K562 (cell line): ENCODE data around the gene RDH13. TPM values are rescaled to one million over a fixed set of nuclear protein-coding genes. Genes with fewer than 3 reads are reported as not detected.

Source experiments
- ATAC-seq: fragments of 200-7000 bp; cut with Tn5 transposase; 3 replicates; pipeline ENCODE4 v1.9.1; 2020; ENCODE audit warnings: moderate library complexity
- BruUV-seq: library from RNA; stranded (reverse); fragments of 400-500 nt; replicated peaks from 2 replicates; lab custom pipeline; 2021; lab: Mats Ljungman, UMichigan
- CTCF ChIA-PET: fragments of 300-600 bp; formaldehyde crosslinking; extraction: SDS; loops from one replicate; lab custom pipeline; 2021; ENCODE audit warnings: low intra/inter-chr PET ratio; lab: Yijun Ruan, JAX
- POLR2A ChIA-PET: fragments of 300-600, 350-650 bp; sonication (Branson Sonifier 250); formaldehyde crosslinking; extraction: SDS; loops from one replicate; lab custom pipeline; 2021; ENCODE audit warnings: antibody characterized with exemption, inconsistent platforms; lab: Yijun Ruan, JAX
- DNase-seq, 4 experiments: peaks; one replicate each; pipeline versions ENCODE4 v3.0.0 to v3.0.0-alpha.2; 2011 to 2018; ENCODE audit warnings: low spot score in 3 of 4, mixed read lengths in 3 of 4; ENCODE audit errors: extremely low read depth in 1 of 4
- FAIRE-seq: peaks from 2 replicates; lab custom pipeline; 2011; peaks lifted over from hg19 to GRCh38; lab: Jason Lieb, UNC
- H2AFZ ChIP-seq: 2 replicates; pipeline ENCODE4 v1.6.0; 2011; ENCODE audit warnings: low read depth, low read length, control low read depth, inconsistent platforms
- H3K27ac ChIP-seq: fragments of 200-600 bp; 3 replicates; pipeline ENCODE4 v1.8.0; 2011; ENCODE audit warnings: low read depth, mild to moderate bottlenecking, control low read depth, inconsistent platforms, low read length, moderate library complexity, mixed read lengths; ENCODE audit errors: extremely low read depth
- H3K27me3 ChIP-seq, 2 experiments: fragments of 300-600 bp in 1 of 2; 2 replicates in 1 of 2; 3 replicates in 1 of 2; pipeline versions ENCODE4 v1.6.0 to v1.8.0; 2011; ENCODE audit warnings: inconsistent platforms in 2 of 2, low read length in 2 of 2, mild to moderate bottlenecking in 1 of 2, mixed read lengths in 1 of 2, moderate library complexity in 1 of 2; ENCODE audit not compliant: control insufficient read depth in 2 of 2, insufficient read depth in 2 of 2
- H3K36me3 ChIP-seq: fragments of 300-600 bp; 3 replicates; pipeline ENCODE4 v1.8.0; 2011; ENCODE audit warnings: mild to moderate bottlenecking, low read length, inconsistent platforms; ENCODE audit not compliant: control insufficient read depth, insufficient read depth
- H3K4me1 ChIP-seq, 2 experiments: fragments of 200-600 bp in 1 of 2; replicated peaks in 1 of 2; 2 replicates in 1 of 2; 3 replicates in 1 of 2; pipeline versions ENCODE4 v1.5.1 to v1.8.0; 2011; ENCODE audit warnings: inconsistent platforms in 2 of 2, low read length in 2 of 2, mild to moderate bottlenecking in 1 of 2, mixed read lengths in 1 of 2, moderate library complexity in 1 of 2; ENCODE audit not compliant: control insufficient read depth in 2 of 2, insufficient read depth in 2 of 2
- H3K4me2 ChIP-seq: 2 replicates; pipeline ENCODE4 v1.6.1; 2011; ENCODE audit warnings: low read length, control low read depth, inconsistent platforms, mixed read lengths; ENCODE audit not compliant: insufficient read depth
- H3K4me3 ChIP-seq: fragments of 200-600 bp; sonication (generic), shearing (Covaris generic); 2 replicates; pipeline ENCODE4 v1.5.1; 2016; ENCODE audit warnings: control low read depth, inconsistent platforms
- H3K79me2 ChIP-seq: fragments of 200-600 bp; 3 replicates; pipeline ENCODE4 v1.8.0; 2011; ENCODE audit warnings: low read length, inconsistent platforms; ENCODE audit not compliant: control insufficient read depth, insufficient read depth
- H3K9ac ChIP-seq, 2 experiments: 2 replicates each; pipeline versions ENCODE4 v1.6.0 to v1.6.1; 2011; ENCODE audit warnings: low read depth in 2 of 2, low read length in 2 of 2, control low read depth in 1 of 2, inconsistent platforms in 1 of 2, mild to moderate bottlenecking in 1 of 2, mixed read lengths in 1 of 2; ENCODE audit not compliant: insufficient read depth in 1 of 2
- H3K9me1 ChIP-seq: one replicate; pipeline ENCODE4 v1.6.0; 2011; ENCODE audit warnings: inconsistent platforms, mild to moderate bottlenecking, low read length, moderate library complexity; ENCODE audit not compliant: control insufficient read depth, insufficient read depth
- H3K9me3 ChIP-seq: replicated peaks from 2 replicates; pipeline ENCODE4 v1.5.1; 2011; ENCODE audit warnings: low read depth, low read length, inconsistent platforms; ENCODE audit not compliant: control insufficient read depth, insufficient read depth
- H4K20me1 ChIP-seq: replicated peaks from 2 replicates; pipeline ENCODE4 v1.6.1; 2011; ENCODE audit warnings: low read length, inconsistent platforms, mixed read lengths; ENCODE audit not compliant: control insufficient read depth, insufficient read depth
- DNMT1 ChIP-seq: fragments of 450-650 bp; IDR thresholded peaks from 2 replicates; pipeline ENCODE4 v1.6.1; 2016; ENCODE audit warnings: antibody characterized with exemption, mild to moderate bottlenecking
- HMGN3 ChIP-seq: IDR thresholded peaks from 2 replicates; pipeline ENCODE4 v1.6.1; 2011; ENCODE audit warnings: borderline replicate concordance, low read depth, mild to moderate bottlenecking, mixed read lengths, low read length; ENCODE audit not compliant: insufficient read length; ENCODE audit errors: extremely low read depth
- L3MBTL2 ChIP-seq: fragments of 450-650 bp; IDR thresholded peaks from 2 replicates; pipeline ENCODE4 v1.6.1; 2016; ENCODE audit warnings: mild to moderate bottlenecking, moderate library complexity
- MLLT1 ChIP-seq, 2 experiments: fragments of 450-650 bp; IDR thresholded peaks; 2 replicates each; pipeline ENCODE4 v1.6.1; 2016
- NFE2L1 ChIP-seq: fragments of 450-650 bp; IDR thresholded peaks from 2 replicates; pipeline ENCODE4 v1.6.1; 2016; ENCODE audit warnings: missing genetic modification characterization, low read depth, mild to moderate bottlenecking, missing compliant biosample characterization, moderate library complexity, borderline replicate concordance
- RBM22 ChIP-seq: fragments of 200-400 bp; formaldehyde crosslinking; IDR thresholded peaks from 2 replicates; pipeline ENCODE4 v1.6.1; 2018; ENCODE audit warnings: low read length, low read depth; ENCODE audit not compliant: poor library complexity, severe bottlenecking
- SIRT6 ChIP-seq: IDR thresholded peaks from one replicate; pipeline ENCODE4 v1.6.1; 2012; ENCODE audit warnings: low read depth, mild to moderate bottlenecking, control low read depth, inconsistent platforms, low read length, moderate library complexity
- XRCC4 ChIP-seq: IDR thresholded peaks from one replicate; pipeline ENCODE4 v1.6.1; 2011; ENCODE audit not compliant: insufficient read depth, insufficient read length; ENCODE audit errors: extremely low read depth
- ZFX ChIP-seq: sonication (generic); formaldehyde crosslinking; IDR thresholded peaks from 2 replicates; pipeline ENCODE4 v1.8.0; 2022; ENCODE audit warnings: mild to moderate bottlenecking, missing genetic modification reagents, moderate library complexity
- ZNF263 ChIP-seq: sonication (generic); formaldehyde crosslinking; IDR thresholded peaks from 2 replicates; pipeline ENCODE4 v1.8.0; 2022; ENCODE audit warnings: mild to moderate bottlenecking, missing genetic modification reagents, borderline replicate concordance
- ZNF518B ChIP-seq: fragments of 250-450 bp; sonication (Bioruptor Pico); IDR thresholded peaks from 2 replicates; pipeline ENCODE4 v1.5.0; 2021; ENCODE audit warnings: mild to moderate bottlenecking, moderate library complexity
- WGBS: fragments of 100-300 bp; shearing (Covaris generic); methylation state at CpG from one replicate; pipeline ENCODE4 v1.1.6; 2016; ENCODE audit warnings: low coverage, mixed read lengths; ENCODE audit not compliant: insufficient coverage; ENCODE audit errors: missing lambda C conversion rate; 5-methylcytosine and 5-hydroxymethylcytosine counted together
- in situ Hi-C: fragments of 300-500 bp; cut with MboI; formaldehyde crosslinking; loops from 4 replicates; pipeline ENCODE4 v1.15.0; 2018; ENCODE audit warnings: inconsistent platforms, mixed read lengths
- intact Hi-C: fragments of 100-400 bp; cut with micrococcal nuclease; formaldehyde crosslinking; loops from 2 replicates; pipeline ENCODE4 v1.14.2; 2022
- polyA plus RNA-seq, 8 experiments: library from polyadenylated mRNA; depleted of rRNA in 4 of 8; stranded (reverse) in 5 of 8; unstranded in 3 of 8; fragments of >200 nt; fragmentation: Nextera tagmentation in 2 of 8; fragmentation: Illumina TruSeq in 1 of 8; extraction: Ambion mirVana in 2 of 8; extraction: Trizol in 1 of 8; gene quantifications; 2 replicates each; pipeline versions ENCODE4 v1.2.1 to v1.2.3, GENCODE V29; 2011 to 2014; ENCODE audit warnings: inconsistent platforms in 1 of 8, missing spikeins in 1 of 8
- total RNA-seq, 7 experiments: library from RNA; depleted of rRNA in 6 of 7; stranded (reverse); fragments of >200 nt in 6 of 7; fragmentation: Illumina TruSeq in 2 of 7; extraction: Trizol in 2 of 7; gene quantifications; 2 replicates each; pipeline versions ENCODE4 v1.2.1 to v1.2.3, GENCODE V29; 2011 to 2021; ENCODE audit warnings: low replicate concordance in 1 of 7

The RDH13 gene
- total and polyA plus RNA-seq, 9 of the 15 experiments (the other 6 are each of a cell fraction or from before 2014, with no cell fraction given) = 7.5 to 70.3 (median 39.5) TPM

- peak; percentile 33 for TF ChIP-seq SIRT6
- 0 out of 2 replicates have a peak, but pooled peaks have one; percentile 13 for TF ChIP-seq L3MBTL2
- 0 out of 2 replicates have a peak, but pooled peaks have one; percentile 22 for TF ChIP-seq ZFX
- peak in 1 of 2 experiments; percentile 94; a peak in 2 of 4 replicates for TF ChIP-seq MLLT1 (IDR thresholded peaks at IDR 0.05)
- no peak for TF ChIP-seq NFE2L1 (tag)
- no peak for TF ChIP-seq ZNF263 (CRISPR knock-in tag)
- TF ChIP-seq XRCC4 = no peak
These were observed 15.0 kb downstream of the RDH13 start (continued) for GRCh38 chr19:55047951-55048350.

- Histone ChIP-seq H4K20me1 (peaks cover 10% of the 10 kb centered on the region; the same call in 1 of the 2 replicates), H3K4me2 (no peak overlapping the region), H3K27ac (no peak overlapping the region), H3K36me3 (peaks cover 93% of the 10 kb centered on the region), H3K4me3 (no peak overlapping the region), H3K9ac (no peak overlapping the region), H2AFZ (no peak overlapping the region), H3K79me2 (peaks cover 22% of the 10 kb centered on the region), H3K9me3 (no peaks in the 10 kb centered on the region), H3K9me1 (no peaks in the 10 kb centered on the region), H3K27me3 (no peaks in the 10 kb centered on the region), H3K4me1 (peaks cover 10 to 33% of the 10 kb centered on the region in 2 experiments)
- ATAC-seq = no peak
- in situ Hi-C loops (no loop called here), intact Hi-C loops (loop anchor here (10.0 kb wide), 1 partner anchor 162 kb away; no protein-coding TSS in a partner anchor)
- ChIA-PET CTCF (no interaction called here), POLR2A (interaction anchor here (0.8 to 1.4 kb wide), 3 partner anchors 9 to 20 kb away, joined by 4 to 5 read pairs (median 4); partner anchors contain the start of genes GP6 and RDH13)
- WGBS = 90% methylated on average over 9 of the region's 17 CpGs
- no peak for FAIRE-seq
- DNase-seq = no peak
- BruUV-seq = no TSS peak
- no peak for TF ChIP-seq ZNF518B (CRISPR knock-in tag)
- peak; percentile 48 for TF ChIP-seq HMGN3
- no peak for TF ChIP-seq DNMT1
- peak; percentile 94 for TF ChIP-seq RBM22
These were observed 15.8 kb downstream of the RDH13 start for GRCh38 chr19:55046975-55047622.
